ENCODE measurements around the gene ZNF326.

Gene ZNF326

DNA sequence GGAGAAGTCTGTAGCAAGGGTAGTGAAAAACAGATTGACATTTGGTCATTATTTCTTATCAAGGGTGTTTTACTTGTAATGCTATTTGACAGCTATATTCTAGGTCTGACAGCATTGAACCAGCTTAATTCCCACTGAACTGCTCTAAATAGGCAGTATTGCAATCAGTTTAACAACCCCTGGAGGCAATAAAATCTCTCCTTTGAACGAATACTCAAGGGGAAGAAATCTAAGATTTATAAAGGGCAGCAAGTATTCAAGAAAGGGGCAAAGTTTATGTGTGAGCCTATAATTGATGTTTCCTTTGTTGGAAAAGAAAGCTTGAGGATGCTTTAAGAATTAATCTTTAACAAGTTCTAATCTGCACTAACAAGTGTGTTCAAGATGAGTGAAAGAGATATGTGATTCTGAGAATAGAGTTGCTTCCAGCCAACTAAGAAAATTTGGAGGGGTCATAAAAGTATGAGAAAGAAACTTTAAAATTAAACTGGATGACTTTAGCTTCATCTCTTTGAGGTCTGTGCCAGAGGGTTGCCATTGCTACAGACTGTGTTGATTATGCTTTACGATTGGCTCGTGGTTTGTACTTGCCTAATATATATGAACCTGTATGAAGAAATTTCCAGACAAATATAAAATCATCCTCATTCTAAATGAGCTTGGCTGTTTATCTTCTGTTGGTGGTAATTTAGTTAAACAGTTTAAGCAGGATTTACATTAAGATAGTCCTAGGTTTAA is 72.5 kb downstream of the ZNF326 start:
- no peak for FAIRE-seq
- DNase-seq (ENCODE audit: insufficient read length): no peak
- TF ChIP-seq TAF1 (IDR thresholded peaks at IDR 0.05; ENCODE audit: borderline replicate concordance, low read depth, low read length): no peak
- TF ChIP-seq POLR2AphosphoS5 (IDR thresholded peaks at IDR 0.05; ENCODE audit: low read depth, low read length): no peak
- TF ChIP-seq POLR2A (IDR thresholded peaks at IDR 0.05; ENCODE audit: low read depth, low read length): no peak

DNA sequence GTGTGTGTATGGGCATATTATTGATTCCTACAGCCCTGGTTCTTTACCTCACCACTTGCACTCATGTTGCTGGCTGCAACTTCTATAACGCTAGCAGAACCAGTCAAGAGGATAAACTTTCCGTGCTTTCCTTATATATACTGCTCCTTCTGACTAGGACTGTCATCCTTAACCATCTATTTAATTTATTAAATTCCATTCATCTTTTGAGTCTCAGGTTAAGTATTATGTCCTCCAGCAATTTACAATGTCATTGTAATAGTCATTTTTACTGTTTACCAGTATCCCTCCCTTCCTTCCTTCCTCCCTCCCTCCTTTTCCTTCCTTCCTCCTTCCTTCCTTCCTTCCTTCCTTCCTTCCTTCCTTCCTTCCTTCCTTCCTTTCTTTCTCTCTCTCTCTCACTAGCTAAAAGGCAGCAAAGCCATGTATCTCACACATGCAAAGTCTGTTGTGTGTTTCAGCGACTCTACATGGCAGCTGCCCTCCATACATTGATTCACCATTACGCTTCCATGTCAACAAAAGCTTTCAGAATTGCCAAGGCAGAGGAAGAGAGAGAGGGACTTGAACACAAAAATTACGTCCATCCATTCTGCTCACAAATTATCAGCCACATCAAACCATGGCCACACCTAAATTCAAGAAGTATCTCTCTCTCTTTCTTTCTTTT is 73.8 kb downstream of the ZNF326 start:
- TF ChIP-seq TAF1 (IDR thresholded peaks at IDR 0.05; ENCODE audit: borderline replicate concordance, low read depth, low read length): no peak
- no peak for TF ChIP-seq POLR2AphosphoS5 (IDR thresholded peaks at IDR 0.05; ENCODE audit: low read depth, low read length)
- no peak for TF ChIP-seq POLR2A (IDR thresholded peaks at IDR 0.05; ENCODE audit: low read depth, low read length)
- no peak for FAIRE-seq
- no peak for DNase-seq (ENCODE audit: insufficient read length)

DNA sequence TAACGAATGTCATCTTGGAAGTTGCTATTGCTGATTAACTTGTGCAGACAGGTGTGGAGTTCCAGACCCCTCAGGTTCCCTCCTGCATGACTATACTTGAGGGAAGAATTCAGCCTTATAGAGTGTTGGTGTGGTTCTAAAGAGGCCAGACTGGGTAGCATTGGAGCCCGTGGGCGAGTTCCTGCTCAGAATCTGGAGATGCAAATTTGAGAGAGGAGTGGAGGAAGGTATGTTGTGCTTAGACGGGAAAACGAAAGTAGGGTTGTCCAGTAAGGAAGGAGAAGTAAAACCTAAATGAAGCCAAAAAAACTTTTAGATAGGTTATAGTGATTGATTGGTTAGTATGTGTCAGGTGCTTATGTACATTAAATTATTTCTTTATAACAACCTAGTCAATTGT is 79.2 kb downstream of the ZNF326 start:
- DNase-seq (ENCODE audit: insufficient read length) (no peak), FAIRE-seq (no peak)
- TF ChIP-seq POLR2AphosphoS5 (IDR thresholded peaks at IDR 0.05; ENCODE audit: low read depth, low read length) (no peak), TAF1 (IDR thresholded peaks at IDR 0.05; ENCODE audit: borderline replicate concordance, low read depth, low read length) (no peak), POLR2A (IDR thresholded peaks at IDR 0.05; ENCODE audit: low read depth, low read length) (no peak)

GRCh38 chr1:90074566-90074965 is 79.7 kb downstream of the ZNF326 start:
- FAIRE-seq: no peak
- TF ChIP-seq POLR2A (IDR thresholded peaks at IDR 0.05; ENCODE audit: low read depth, low read length): no peak
- TF ChIP-seq POLR2AphosphoS5 (IDR thresholded peaks at IDR 0.05; ENCODE audit: low read depth, low read length): no peak
- TF ChIP-seq TAF1 (IDR thresholded peaks at IDR 0.05; ENCODE audit: borderline replicate concordance, low read depth, low read length): no peak

DNA sequence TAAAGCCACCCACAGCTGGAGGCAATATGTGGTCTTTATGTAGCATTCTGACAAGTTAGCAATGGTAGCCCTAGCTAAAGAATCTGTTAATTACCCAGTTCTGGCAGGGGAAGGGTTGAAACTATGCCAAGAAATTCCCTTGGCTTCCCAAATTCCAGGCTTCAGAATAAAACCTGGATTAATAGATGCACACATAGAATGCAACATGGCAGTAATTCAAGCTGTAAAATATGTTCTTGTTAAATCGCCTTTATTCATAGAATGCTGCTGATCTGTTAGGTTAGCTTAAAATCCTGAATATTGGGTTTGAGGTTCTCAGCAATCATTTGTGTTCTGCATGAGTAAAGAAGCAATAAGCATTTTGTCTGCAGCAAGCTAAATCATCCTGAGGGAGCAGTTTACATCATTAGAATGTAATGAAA is 80.1 kb downstream of the ZNF326 start:
- FAIRE-seq: no peak
- DNase-seq (ENCODE audit: insufficient read length): no peak
- TF ChIP-seq POLR2AphosphoS5 (IDR thresholded peaks at IDR 0.05; ENCODE audit: low read depth, low read length): no peak

More at GRCh38 chr1:90074566-90074965, 79.7 kb downstream of the ZNF326 start:
- no peak for DNase-seq (ENCODE audit: insufficient read length)

DNA sequence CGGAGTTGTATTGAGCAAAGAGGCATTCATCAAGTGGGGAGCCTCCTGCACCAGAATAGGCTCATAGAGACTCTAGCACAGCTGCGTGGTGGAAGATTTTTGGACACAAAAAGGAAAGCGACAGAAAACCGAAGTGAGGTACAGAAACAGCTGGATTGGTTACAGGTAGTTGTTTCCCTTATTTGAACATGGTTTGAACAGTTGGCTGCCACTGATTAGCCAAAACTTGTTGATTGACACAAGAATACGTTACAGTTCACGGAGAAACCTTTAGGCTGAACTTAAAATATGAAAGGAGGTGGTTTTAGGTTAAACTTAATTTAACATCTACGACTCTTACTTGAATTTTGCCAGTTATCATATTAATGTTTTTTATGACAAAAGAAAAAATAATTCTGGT is 89.1 kb downstream of the ZNF326 start:
- no peak for TF ChIP-seq POLR2AphosphoS5 (IDR thresholded peaks at IDR 0.05; ENCODE audit: low read depth, low read length)
- no peak for TF ChIP-seq POLR2A (IDR thresholded peaks at IDR 0.05; ENCODE audit: low read depth, low read length)
- TF ChIP-seq TAF1 (IDR thresholded peaks at IDR 0.05; ENCODE audit: borderline replicate concordance, low read depth, low read length): no peak
- FAIRE-seq: no peak
- no peak for DNase-seq (ENCODE audit: insufficient read length)
